ENCODE data around the gene BAK1. TPM values are rescaled to one million over a fixed set of nuclear protein-coding genes. Genes with fewer than 3 reads are reported as not detected.

Gene BAK1
- total RNA-seq, 1 experiment from 2014 or later = 40.0 TPM

DNA sequence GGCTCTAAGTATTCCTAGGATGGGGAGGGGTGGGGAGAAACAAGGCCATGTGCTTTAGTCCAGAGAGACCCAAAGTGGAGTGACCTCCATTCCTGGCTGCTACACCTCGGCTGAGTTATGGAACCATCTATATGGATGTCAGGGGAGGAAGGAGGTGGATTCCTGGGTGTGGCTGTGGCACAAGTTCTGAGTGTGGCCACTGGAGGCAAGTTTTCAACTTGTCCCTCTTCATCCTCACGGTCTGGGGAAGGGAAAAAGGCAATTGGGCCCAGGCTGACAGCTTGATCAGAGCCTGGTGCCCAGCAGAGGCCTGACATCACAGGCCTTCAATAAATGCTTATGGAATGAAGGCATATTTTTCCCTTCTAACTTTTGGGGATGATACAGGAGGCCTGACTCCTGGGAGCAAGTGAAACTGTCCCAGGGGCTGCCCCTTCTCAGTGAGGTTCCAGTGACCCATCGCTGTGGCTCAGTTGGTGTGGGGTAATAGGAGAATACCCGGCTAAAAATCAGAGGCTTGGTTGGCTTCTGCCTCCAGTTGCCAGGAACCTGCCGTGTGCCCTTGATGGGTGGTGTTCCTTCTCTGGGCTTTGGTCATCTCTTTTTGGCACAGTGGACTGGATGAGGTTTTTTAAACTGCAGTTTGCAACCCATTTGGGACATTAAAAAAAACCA, 39.2 kb upstream of the BAK1 start:
- H3K4ac ChIP-seq (ENCODE audit: low read depth, low read length) = no peak overlapping the region
- no peak overlapping the region for H3K27ac Mint-ChIP-seq
- H2AK5ac ChIP-seq (ENCODE audit: insufficient read length, low read length) = no peak overlapping the region
- H4K20me1 ChIP-seq (ENCODE audit: control insufficient read depth, insufficient read depth, insufficient read length) = no peaks in the 10 kb centered on the region
- no peak overlapping the region for H3K56ac ChIP-seq (ENCODE audit: insufficient read length, low read depth, low read length)
- H3K23ac ChIP-seq (ENCODE audit: insufficient read length, low read depth, low read length) = no peak overlapping the region
- peak overlapping the region; percentile 81 for H3K4me2 ChIP-seq (ENCODE audit: insufficient read depth, insufficient read length, low read length)
- H3K9me3 Mint-ChIP-seq = no peaks in the 10 kb centered on the region
- H2BK15ac ChIP-seq (ENCODE audit: low read depth, low read length) = no peak overlapping the region
- H2BK12ac ChIP-seq (ENCODE audit: insufficient read length, low read depth, low read length) = no peak overlapping the region
- DNase-seq = no peak
- H3K27ac ChIP-seq (ENCODE audit: insufficient read length, low read depth, low read length) = no peak overlapping the region
- peaks cover 34 to 38% of the 10 kb centered on the region in 2 experiments for H3K4me1 Mint-ChIP-seq
- H3K4me1 ChIP-seq (ENCODE audit: insufficient read depth, low read length) = peaks cover 10% of the 10 kb centered on the region; the same call in 1 of the 2 replicates
- no peaks in the 10 kb centered on the region for H3K9me3 ChIP-seq (ENCODE audit: control insufficient read depth, low read depth, low read length)
- no peak overlapping the region for H3T11ph ChIP-seq (ENCODE audit: low read length)
- no peaks in the 10 kb centered on the region for H3K79me1 ChIP-seq (ENCODE audit: insufficient read depth, low read depth, low read length, poor library complexity, severe bottlenecking)
- no peak overlapping the region for H4K91ac ChIP-seq (ENCODE audit: insufficient read length, low read depth, low read length)
- peaks cover 0 to 9% (median under 1%) of the 10 kb centered on the region in 3 experiments; a peak in 3 of 7 replicates for H3K36me3 Mint-ChIP-seq (ENCODE audit: insufficient read depth in 1 of 3, low read depth in 3 of 3)
- no peak overlapping the region for H4K5ac ChIP-seq (ENCODE audit: insufficient read length, low read depth, low read length)
- no peaks in the 10 kb centered on the region for H3K27me3 ChIP-seq (ENCODE audit: insufficient read depth, low read length)
- no peak overlapping the region for H2BK5ac ChIP-seq (ENCODE audit: insufficient read length, low read length)
- peaks cover 25% of the 10 kb centered on the region for H3K27me3 Mint-ChIP-seq (ENCODE audit: low read depth)
- TF ChIP-seq CTCF (conservative IDR thresholded peaks at IDR 0.05) = no peak
- no peak overlapping the region for H3K18ac ChIP-seq (ENCODE audit: insufficient read length, low read depth, low read length)
- H2AFZ ChIP-seq (ENCODE audit: low read length) = no peak overlapping the region
- WGBS (ENCODE audit: extremely low coverage, insufficient read length, low lambda C conversion rate) = no CpG with 5 or more reads among the region's 5 CpGs
- no peak overlapping the region for H2BK20ac ChIP-seq (ENCODE audit: low read depth, low read length, poor library complexity, severe bottlenecking)
- no peak overlapping the region for H2BK120ac ChIP-seq (ENCODE audit: low read depth, low read length, poor library complexity, severe bottlenecking)
- H3K9ac ChIP-seq (ENCODE audit: extremely low read depth, insufficient read length, low read length) = no peak overlapping the region
- peaks cover 29% of the 10 kb centered on the region for H3K23me2 ChIP-seq (ENCODE audit: insufficient read length, low read depth, low read length, poor library complexity, severe bottlenecking)
- no peak overlapping the region for H4K8ac ChIP-seq (replicated peaks; ENCODE audit: insufficient read length, low read depth, low read length)
- peak overlapping the region; percentile 82 to 94; a peak in 4 of 5 replicates for H3K4me3 Mint-ChIP-seq
- H3K14ac ChIP-seq (ENCODE audit: insufficient read depth, low read length) = no peak overlapping the region
- H3K79me2 ChIP-seq (ENCODE audit: insufficient read depth, low read length) = peaks cover 3% of the 10 kb centered on the region; the same call in 1 of the 2 replicates
